IPS-NIHi7 (cell line): ENCODE results near the gene POLDIP3.
"Not testable (repeated sequence)": the region's sequence is repeated elsewhere in the genome, so short reads cannot be mapped to it uniquely, and the experiment has no call there.

ENCODE experiments used
- DNase-seq: peaks from one replicate; pipeline ENCODE4 v3.0.0; 2012; ENCODE audit warnings: mixed read lengths; ENCODE audit errors: extremely low spot score

POLDIP3 gene

DNA sequence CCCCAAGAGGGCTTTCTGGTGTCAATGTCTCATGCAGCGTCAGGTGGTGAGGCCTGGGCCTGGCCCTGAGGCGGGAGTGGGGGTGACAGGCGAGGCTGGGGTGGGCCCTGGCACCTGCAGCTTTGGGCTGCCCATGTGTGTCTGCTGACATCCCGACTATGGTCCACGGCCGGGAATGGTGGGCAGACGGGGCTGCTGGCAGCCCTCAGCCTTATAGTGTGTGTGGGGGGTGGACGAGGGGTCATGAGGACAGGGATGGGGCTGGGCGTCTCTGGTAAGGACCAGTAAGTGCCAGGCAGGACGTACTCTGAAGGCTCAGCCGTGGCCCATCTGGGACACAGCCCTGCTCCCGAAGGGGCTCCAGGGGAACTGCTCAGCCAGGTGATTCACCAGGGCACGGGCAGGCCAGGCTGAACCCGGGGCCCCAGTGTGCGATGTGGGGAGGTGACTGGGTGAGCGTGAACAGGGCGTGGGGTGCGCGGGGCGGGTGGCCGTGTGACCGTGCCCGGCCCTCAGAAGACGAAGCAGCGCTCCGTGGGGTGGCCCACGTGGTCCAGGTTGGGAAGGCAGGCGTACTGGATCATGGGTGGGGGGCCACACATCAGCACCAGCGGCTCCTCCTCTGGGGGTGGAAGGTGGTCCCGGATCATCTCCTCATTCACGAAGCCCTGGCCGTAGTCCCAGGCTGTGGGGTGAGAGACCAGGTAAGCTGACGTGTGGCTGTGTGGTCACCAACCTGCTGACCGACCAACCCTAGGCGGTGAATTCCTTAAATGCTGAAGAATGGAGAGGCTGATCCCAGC is 4.8 kb upstream of the POLDIP3 start:
- no peak for DNase-seq

GRCh38 chr22:42617155-42617983 is 2.7 kb upstream of the POLDIP3 start:
- DNase-seq: no peak

- DNase-seq: not testable (repeated sequence)
These were observed 1.1 kb upstream of the POLDIP3 start for GRCh38 chr22:42615860-42616175.

DNA sequence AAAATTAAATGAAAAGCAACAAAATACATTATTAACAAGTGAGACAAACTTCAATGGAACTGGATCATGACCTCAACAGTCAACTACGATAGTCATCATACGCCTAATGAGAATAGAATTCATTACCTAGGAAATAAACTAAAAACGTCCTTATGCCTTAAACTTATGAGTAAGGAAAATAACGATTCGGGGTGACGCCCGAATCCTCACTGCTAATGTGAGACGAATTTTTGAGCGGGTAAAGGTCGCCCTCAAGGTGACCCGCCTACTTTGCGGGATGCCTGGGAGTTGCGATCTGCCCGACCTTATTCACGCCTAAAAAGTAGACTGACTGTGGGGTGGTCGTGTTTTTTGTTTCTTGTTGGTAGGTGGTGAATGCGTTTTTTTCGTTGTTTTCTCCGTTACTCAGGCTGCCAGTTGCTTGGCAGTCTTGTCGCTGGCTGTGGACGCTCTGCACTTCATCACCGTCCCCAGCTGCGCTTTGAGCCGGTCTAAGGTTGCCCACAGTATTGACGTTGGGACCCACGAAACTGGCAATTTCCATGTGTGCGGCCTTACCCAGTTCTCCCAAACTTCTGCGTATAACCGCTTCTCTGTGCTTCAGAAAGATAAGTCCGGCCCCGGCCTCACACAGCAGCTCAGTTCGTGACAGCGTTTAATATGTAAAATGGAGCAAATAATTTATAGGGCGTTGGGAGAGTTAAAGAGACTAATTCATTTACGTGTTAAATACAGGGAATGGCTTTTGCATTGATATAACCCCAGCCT is 593 bp upstream of the POLDIP3 start:
- DNase-seq: peak; percentile 80

DNA sequence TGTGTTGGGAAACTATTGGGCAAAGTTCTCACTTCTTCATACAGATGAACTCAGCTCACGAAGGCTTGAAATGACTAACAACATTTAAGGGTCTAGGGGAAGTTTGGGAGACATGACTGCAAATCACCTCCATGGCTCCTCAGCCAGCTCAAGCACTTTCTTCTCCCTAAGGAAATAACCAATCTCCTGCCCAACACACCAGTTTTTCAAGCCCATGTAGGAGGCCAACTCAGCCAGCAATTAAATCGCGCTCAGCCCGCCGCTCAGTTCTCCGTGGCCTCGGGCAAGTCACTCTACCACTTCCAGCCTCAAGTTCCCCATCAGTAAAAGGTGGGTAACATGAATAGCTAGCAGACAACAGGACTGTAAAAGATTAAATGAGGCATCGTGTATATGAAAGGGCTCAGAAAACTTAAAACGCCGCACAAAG is 796 bp downstream of the POLDIP3 start:
- DNase-seq: no peak

GRCh38 chr22:42612336-42612735 is 2.3 kb downstream of the POLDIP3 start:
- no peak for DNase-seq

- DNase-seq: no peak
These were observed 3.6 kb downstream of the POLDIP3 start for GRCh38 chr22:42611051-42611450.

GRCh38 chr22:42610186-42610585 is 4.5 kb downstream of the POLDIP3 start:
- no peak for DNase-seq

- DNase-seq: no peak
These were observed 5.8 kb downstream of the POLDIP3 start for GRCh38 chr22:42608823-42609361.

- no peak for DNase-seq
These were observed 6.4 kb downstream of the POLDIP3 start for GRCh38 chr22:42608136-42608822.

DNA sequence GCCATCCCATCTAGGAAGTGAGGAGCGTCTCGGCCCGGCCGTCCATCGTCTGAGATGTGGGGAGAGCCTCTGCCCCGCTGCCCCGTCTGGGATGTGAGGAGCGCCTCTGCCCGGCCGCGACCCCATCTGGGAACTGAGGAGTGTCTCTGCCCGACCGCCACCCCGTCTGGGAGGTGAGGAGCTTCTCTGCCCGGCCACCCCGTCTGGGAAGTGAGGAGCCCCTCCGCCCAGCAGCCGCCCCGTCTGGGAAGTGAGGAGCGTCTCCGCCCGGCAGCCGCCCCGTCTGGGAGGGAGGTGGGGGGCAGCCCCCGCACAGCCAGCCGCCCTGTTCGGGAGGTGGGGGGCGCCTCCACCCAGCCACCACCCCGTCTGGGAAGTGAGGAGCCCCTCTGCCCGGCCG is 7.0 kb downstream of the POLDIP3 start:
- not testable (repeated sequence) for DNase-seq

DNA sequence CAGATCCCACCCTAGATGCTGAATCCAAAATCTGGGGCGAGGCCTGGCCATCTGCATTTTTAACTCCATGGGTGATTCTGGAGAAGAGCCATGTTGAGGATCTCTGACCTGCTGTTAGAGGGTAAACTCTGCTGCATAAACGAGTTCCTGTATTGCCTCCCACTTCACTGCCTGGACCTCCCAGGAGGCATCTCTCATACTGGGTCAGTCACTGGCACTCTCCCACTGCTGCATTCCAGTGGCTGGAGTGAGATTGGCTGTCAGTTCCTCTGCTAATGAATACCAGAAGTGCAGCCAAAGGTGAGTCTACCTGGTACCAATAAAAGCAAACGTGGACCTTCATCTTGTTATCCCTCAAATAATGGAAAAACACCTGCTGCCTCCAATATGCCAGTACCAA is 10.3 kb downstream of the POLDIP3 start:
- DNase-seq: no peak

DNA sequence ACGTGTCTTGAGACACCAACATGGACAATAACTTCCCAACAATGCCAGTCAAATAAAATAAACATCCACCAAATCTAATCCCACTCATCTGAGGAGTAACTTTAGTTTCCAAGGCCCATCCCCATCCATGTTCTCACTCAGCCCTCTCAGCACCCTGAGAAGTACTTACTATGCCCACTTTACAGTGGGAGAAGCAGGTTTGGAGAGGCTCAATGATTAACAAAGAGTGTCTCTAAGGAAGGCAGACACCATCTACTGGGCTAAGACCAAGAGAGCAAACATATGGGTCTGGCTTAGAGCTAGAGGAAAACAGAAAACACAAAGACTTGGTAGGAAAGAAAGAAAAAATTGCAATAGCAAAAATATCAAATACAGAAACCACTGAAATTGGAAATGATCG is 11.3 kb downstream of the POLDIP3 start:
- DNase-seq: no peak

DNA sequence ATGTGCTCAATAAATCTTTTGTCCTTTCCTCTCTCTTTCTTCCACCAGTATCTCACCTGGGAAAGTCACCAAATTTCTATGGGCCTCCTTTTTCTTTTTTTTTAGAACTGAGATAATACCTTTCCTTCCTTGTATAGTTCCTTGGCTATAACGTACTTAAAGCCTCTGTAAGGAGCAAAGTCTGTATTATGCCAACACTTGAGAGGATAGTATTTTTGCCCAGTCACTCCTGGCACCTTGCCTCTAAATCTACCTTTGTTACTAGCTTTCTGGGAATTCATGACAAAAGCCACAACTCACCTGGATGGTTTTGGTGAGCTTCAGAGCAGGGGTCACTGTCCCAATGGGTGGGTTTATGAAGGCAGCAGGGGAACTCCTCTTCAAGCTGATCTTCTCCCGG is 12.2 kb downstream of the POLDIP3 start:
- no peak for DNase-seq

GRCh38 chr22:42601879-42602465 is 12.7 kb downstream of the POLDIP3 start:
- DNase-seq: no peak

- no peak for DNase-seq
These were observed 17.7 kb downstream of the POLDIP3 start for GRCh38 chr22:42596863-42597530.

DNA sequence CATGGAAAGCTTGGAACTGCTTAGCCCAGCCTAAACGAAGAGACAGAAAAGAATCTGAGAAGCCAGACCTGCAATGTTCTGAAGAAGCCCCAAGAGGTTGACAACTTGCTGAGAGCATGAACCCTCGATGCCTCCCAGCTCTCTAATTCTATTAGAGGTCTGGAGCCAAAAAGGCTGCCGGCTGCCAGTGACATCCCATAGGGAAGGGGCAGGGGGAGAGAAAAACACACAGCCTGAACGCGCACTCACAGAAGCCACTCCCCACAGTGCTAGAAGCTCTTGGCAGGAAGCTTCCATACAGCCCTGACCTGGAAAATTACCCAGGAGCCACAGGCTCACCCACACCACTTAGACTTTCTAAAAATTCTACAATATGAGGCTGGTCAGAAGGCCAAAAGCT is 18.3 kb downstream of the POLDIP3 start:
- no peak for DNase-seq

- no peak for DNase-seq
These were observed 19.2 kb downstream of the POLDIP3 start for GRCh38 chr22:42595434-42595833.

- no peak for DNase-seq
These were observed 22.7 kb downstream of the POLDIP3 start for GRCh38 chr22:42591987-42592386.

DNA sequence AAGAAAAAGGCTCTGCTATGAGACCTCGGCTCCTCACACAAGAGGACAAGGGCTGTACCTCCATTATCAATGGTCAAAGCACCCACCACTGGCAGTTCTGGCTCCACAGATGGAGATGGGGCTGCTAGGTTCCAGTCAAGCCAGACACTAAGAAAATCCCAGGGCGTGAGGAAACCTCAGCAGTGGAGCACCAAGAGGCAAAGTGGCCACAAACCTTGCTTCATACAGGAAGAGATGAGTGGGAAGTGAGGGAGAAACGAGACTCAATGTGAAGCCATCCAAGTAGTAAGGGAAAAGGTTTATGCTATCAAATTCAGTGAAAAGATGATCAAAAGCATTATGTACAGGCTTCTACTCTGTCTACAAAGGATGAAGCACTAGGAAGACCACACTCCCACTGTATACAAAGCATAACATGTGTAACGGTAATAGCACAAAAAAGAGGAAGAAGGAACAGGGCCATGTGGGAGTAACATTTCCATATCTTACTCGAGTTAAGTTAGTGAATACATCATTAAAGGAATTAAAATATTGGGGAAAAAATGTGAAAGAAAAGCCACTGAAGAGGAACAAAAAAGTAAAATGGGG is 27.0 kb downstream of the POLDIP3 start:
- no peak for DNase-seq
